Peyer's patch (tissue), 4 donors: ENCODE measurements around the gene LTBP1. TPM values are rescaled to one million over a fixed set of nuclear protein-coding genes. Genes with fewer than 3 reads are reported as not detected.

Source experiments
- DNase-seq, 3 donors: peaks; one replicate each; pipeline ENCODE4 v3.0.0-alpha.2; 2017 to 2019
- H3K27ac ChIP-seq, 4 donors: fragments of 200-600 bp; sonication (generic); one replicate each; pipeline ENCODE4 v1.5.1; 2016 to 2019
- H3K27me3 ChIP-seq, 2 donors: fragments of 200-600 bp; sonication (generic); one replicate each; pipeline ENCODE4 v1.5.1; 2019
- H3K36me3 ChIP-seq, 3 donors: fragments of 200-600 bp; sonication (generic); one replicate each; pipeline ENCODE4 v1.5.1; 2016 to 2019
- H3K4me1 ChIP-seq, 4 donors: fragments of 200-600 bp; sonication (generic); one replicate each; pipeline ENCODE4 v1.5.1; 2016 to 2019
- H3K4me3 ChIP-seq, 4 donors: fragments of 200-600 bp; sonication (generic); 1 replicate in 3 of 4; 2 replicates in 1 of 4; pipeline ENCODE4 v1.5.1; 2016 to 2019; ENCODE audit warnings: mild to moderate bottlenecking in 1 of 4
- H3K9me3 ChIP-seq, 4 donors: fragments of 200-600 bp; sonication (generic); one replicate each; pipeline ENCODE4 v1.5.1; 2016 to 2019; ENCODE audit warnings: mild to moderate bottlenecking in 1 of 4
- CTCF ChIP-seq, 6 experiments: fragments of 450-650 bp in 4 of 6; fragments of 200-600 bp in 2 of 6; sonication (generic) in 1 of 6; IDR thresholded peaks; one replicate each; pipeline ENCODE4 v1.5.1; 2017 to 2019; ENCODE audit warnings: antibody characterized with exemption in 6 of 6, mild to moderate bottlenecking in 3 of 6, moderate library complexity in 1 of 6
- POLR2A ChIP-seq, 2 donors: fragments of 450-650 bp; IDR thresholded peaks; one replicate each; pipeline ENCODE4 v1.5.1; 2017; ENCODE audit warnings: antibody characterized with exemption in 2 of 2, mild to moderate bottlenecking in 2 of 2, moderate library complexity in 2 of 2
- total RNA-seq, 4 donors: library from RNA; depleted of rRNA; stranded (reverse); fragments of >200 nt; gene quantifications; one replicate each; pipeline ENCODE4 v1.1.0, GENCODE V29; 2016

LTBP1 gene
- total RNA-seq = 10 to 100 TPM in 2 of 4 donors, 1 to 10 TPM in 2; 8.6 to 23.1 (median 13.1) TPM

GRCh38 chr2:32946314-32947075, at the start of gene LTBP1:
Gene LTBP1, plus strand, starts transcription at chr2:32946953. Its CDS starts 372 bp downstream, at chr2:32947325.
- Histone ChIP-seq H3K9me3 (no peaks in the 10 kb centered on the region), H3K27ac (peak within 1 kb of the TSS; percentile 39 to 80 (median 69)), H3K27me3 (no peaks in the 10 kb centered on the region), H3K36me3 (no peaks in the 10 kb centered on the region), H3K4me3 (peak within 1 kb of the TSS; percentile 57 to 91 (median 68)), H3K4me1 (peaks cover 0 to 5% (median 2%) of the 10 kb centered on the region in 4 donors)
- peak; percentile 24 to 81 (median 70) for DNase-seq
- TF ChIP-seq CTCF (IDR thresholded peaks at IDR 0.05) (peak in 4 of 6 experiments; percentile 45 to 67 (median 56)), POLR2A (IDR thresholded peaks at IDR 0.05) (peak in 1 of 2 donors; percentile 11)

- no peak for DNase-seq
- Histone ChIP-seq H3K4me3 (no peak overlapping the region), H3K27ac (no peak overlapping the region), H3K27me3 (no peaks in the 10 kb centered on the region), H3K4me1 (no peaks in the 10 kb centered on the region), H3K9me3 (no peaks in the 10 kb centered on the region), H3K36me3 (no peaks in the 10 kb centered on the region)
- TF ChIP-seq POLR2A (IDR thresholded peaks at IDR 0.05) (no peak), CTCF (IDR thresholded peaks at IDR 0.05) (no peak)
Observed at GRCh38 chr2:32900246-32900973, 46.3 kb upstream of the LTBP1 start.

GRCh38 chr2:32901313-32901712, 45.4 kb upstream of the LTBP1 start:
- DNase-seq = no peak
- Histone ChIP-seq H3K9me3 (no peaks in the 10 kb centered on the region), H3K4me3 (no peak overlapping the region), H3K27ac (no peak overlapping the region), H3K36me3 (no peaks in the 10 kb centered on the region), H3K4me1 (no peaks in the 10 kb centered on the region), H3K27me3 (no peaks in the 10 kb centered on the region)
- TF ChIP-seq POLR2A (IDR thresholded peaks at IDR 0.05) (no peak), CTCF (IDR thresholded peaks at IDR 0.05) (no peak)

GRCh38 chr2:32902174-32902573, 44.6 kb upstream of the LTBP1 start:
- H3K27me3 ChIP-seq = no peaks in the 10 kb centered on the region
- H3K36me3 ChIP-seq = no peaks in the 10 kb centered on the region
- no peaks in the 10 kb centered on the region for H3K4me1 ChIP-seq
- no peaks in the 10 kb centered on the region for H3K9me3 ChIP-seq
- no peak for DNase-seq
- H3K27ac ChIP-seq = no peak overlapping the region
- no peak for TF ChIP-seq POLR2A (IDR thresholded peaks at IDR 0.05)
- TF ChIP-seq CTCF (IDR thresholded peaks at IDR 0.05) = no peak
- H3K4me3 ChIP-seq = no peak overlapping the region

- no peaks in the 10 kb centered on the region for H3K4me1 ChIP-seq
- no peak for DNase-seq
Observed at GRCh38 chr2:32902986-32903385, 43.8 kb upstream of the LTBP1 start.

More at GRCh38 chr2:32902986-32903385, 43.8 kb upstream of the LTBP1 start:
- Histone ChIP-seq H3K9me3 (no peaks in the 10 kb centered on the region), H3K27ac (no peak overlapping the region), H3K27me3 (no peaks in the 10 kb centered on the region), H3K36me3 (no peaks in the 10 kb centered on the region), H3K4me3 (no peak overlapping the region)
- TF ChIP-seq CTCF (IDR thresholded peaks at IDR 0.05) (no peak), POLR2A (IDR thresholded peaks at IDR 0.05) (no peak)
